HG03025 (cell line): ENCODE results near the gene MLPH.

Source experiments
- ATAC-seq: cut with Tn5 transposase; IDR thresholded peaks from one replicate; pipeline ENCODE4 v1.9.1; 2021; ENCODE audit warnings: mild to moderate bottlenecking, moderate library complexity; ENCODE audit not compliant: unreplicated experiment, low FRiP score

MLPH gene

DNA sequence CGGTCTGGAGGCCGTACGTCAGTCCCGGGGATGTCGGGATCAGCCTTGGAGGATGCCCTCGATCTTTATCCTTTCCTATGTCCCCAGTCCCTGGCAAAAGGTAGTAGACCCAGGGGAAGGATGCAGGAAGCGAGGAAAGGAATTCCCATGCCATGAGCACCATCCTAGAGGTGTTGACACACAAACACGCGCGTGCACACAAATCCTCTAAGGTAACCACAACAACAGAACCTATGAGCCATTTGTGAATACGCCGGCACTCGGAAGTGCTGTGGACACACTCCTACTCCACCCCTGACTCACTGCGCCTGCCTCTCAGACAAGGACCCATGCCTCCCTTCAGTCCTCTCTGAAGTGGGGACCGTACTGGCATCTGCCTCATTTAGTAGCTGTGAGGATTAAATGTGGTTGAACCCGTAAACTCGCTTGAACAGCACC is 11.3 kb upstream of the MLPH start:
- peak; percentile 7 for ATAC-seq

DNA sequence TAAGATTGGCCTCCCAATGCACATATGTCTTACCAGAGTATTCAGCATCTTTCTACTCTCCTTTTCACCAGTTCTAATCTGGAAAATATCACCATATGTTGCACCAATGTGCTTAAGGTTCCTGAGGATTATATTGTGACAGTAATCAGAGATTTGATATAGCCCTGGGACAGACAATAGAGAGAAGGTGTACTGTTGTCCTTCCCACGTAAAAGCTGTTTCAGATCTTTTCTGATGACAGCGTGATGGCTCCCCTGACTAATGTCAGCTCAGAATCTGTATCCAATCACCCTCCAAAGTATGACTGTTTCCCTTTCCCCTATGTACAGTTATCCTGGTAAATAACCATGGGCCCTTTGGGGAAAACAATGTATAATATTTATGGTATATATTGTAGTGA is 9.0 kb upstream of the MLPH start:
- no peak for ATAC-seq

DNA sequence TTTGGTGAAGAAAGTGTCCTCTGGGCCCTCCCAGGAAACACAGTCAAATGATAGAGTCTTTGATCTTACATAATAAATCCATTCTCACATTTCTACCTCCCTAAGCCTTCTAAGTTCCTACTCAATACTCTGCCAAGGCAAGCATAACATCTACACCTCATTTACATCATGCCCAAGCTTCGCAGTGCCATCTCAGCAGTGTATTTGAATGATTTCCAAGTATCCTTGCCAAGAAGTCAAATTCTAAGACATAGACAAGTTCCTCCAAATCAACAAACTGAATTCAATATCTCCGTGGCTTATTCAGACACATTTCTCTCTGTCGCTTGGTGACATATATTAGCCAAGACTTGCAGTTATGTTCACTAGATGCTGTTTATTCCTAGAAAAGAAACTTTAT is 8.1 kb upstream of the MLPH start:
- no peak for ATAC-seq

DNA sequence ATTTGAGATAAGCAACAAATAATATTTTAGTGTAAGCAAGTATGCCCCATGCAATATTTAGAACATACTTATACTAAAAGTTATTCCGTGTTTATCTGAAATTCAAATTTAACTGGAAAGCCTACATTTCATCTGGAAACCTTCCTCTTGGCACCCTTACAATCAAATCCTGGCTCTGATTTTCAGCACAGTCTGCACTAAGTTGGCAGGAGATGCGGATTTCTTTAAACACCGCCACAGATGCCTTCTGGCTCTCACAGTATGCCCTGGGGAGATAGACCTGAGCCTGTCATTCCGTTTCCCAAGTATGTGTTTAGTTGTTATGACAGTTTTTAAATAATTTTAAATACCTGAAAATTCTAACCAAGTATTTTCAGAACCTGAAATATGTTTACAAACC is 7.3 kb upstream of the MLPH start:
- ATAC-seq: no peak

DNA sequence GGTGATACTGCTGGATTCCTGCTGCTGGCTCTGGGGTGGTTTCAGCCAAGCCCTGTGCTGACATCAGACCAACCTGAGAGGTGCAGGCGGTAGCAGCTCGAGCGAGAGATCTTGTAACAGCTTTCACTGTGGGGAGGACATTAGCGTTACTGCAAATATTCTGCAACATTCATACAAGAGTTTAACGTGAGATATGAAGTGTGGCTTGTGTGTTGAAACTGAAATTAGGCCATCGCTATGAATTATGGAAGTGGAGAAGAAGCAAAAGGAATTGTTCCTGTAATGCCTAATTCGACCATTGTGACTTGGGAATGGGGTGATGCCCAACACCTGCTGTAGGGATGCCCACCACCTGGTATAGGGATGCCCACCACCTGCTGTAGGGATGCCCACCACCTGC is 6.5 kb upstream of the MLPH start:
- no peak for ATAC-seq

DNA sequence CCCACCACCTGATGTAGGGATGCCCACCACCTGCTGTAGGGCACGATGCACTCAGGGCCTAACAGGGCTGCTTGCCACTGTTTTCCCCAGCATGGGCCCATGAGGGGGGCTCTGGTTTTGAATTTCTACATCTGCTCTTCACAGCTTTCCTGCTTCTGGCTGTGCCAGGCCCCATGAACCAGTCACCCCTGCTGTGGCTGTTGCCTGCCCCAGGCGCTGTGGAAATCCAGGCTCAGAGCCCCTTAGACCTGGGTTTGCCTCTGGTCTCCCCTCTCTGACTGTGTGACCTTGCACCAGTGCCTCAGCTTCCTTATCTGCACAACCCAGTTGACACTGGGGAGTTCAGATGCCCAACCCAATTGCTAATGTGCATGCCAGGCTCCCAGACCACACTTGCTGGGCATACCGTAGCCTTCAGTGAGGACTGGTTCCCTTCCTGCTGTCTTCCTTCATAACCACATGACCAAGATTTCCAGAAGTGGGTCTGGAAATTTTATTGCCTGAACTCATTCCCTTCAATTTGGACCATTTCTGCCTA is 6.0 kb upstream of the MLPH start:
- ATAC-seq: no peak

DNA sequence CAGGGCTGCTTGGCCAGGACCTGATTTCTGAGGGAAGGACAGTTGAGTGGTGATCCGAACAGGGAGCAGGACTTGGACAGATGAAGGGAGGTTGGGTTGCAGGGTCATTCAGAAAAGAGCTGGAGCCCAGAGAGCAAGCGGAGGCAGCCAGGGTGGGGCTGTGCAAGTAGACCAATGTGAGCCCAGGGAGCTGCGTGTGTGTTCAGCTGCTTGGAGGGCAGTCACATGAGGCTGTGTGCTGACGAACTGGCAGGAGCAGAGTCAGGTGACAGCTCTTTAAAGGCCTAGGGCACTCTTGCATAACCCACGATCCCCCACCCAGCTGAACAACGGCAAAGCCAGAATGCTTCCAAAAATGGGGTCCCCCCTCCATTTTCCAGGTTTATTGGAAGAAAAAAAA is 4.6 kb upstream of the MLPH start:
- no peak for ATAC-seq

DNA sequence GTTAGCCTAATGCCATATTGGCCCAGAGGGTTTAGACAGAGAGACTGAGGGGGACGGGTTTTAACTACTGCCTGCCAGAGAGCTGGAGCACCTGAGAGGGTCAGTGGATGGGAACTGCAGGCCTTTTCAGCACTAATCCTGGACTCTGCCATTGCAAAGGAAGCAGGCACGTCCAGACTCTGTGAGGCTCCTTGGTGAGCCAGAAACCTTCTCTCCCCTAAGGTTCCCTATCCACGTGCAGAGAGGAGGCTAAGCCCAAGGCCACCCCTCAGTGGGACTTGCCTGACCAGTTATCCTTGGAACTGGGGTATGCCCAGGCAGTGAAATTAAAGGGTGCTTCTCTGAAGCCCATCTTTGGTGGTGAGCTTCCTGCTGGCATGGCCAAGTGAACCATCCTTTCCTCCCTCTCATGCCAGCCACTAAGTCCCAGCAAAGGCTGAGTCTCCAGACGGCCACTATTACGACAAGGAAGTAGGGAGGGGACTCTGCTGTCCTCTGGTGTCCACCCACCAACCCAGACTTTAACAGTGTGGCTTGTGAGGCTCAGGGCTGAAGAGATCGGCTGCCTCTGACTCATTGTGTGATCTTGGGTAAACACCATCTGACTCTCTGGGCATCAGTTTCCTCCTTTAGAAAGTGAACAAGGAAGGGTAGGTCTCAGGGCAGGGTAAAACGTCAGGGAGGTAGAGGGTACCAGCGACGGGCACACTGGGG is 3.9 kb upstream of the MLPH start:
- no peak for ATAC-seq

DNA sequence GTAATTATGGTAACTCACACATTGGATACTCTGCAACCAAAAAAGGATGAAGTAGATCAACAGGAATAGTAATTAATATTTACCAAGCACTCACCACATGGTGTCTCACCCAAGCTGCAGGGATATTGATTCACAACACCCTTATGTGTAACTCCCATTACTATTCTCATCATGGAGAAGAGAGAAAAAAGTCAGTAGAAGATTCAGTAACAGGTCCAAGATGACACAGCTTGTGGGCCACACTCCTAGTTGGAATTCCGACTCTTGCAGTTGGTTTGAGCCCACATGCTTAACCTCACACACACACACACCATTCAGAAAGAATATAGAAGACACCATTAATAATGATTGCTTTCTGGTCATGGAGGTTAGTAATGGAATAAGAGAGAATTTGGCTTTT is 1.7 kb upstream of the MLPH start:
- ATAC-seq: no peak

DNA sequence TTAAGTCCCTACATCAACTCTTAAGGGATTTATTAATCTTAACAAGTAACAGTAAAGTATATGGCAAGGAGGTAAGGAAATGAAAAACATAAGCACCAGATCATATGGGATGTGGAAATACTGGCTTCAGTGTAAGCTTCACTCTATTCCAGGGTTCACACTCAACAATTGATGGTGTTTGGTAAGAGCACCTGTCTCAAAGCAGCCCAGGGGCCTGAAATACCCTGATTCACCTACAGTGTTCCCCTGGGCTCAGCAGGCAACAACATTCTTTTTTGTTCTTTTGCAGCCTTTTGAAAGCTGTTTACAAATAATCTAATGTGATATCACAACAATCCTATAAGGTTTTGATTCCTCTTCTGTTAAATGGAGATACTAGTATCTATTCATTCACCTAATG is 1.2 kb upstream of the MLPH start:
- ATAC-seq: no peak

DNA sequence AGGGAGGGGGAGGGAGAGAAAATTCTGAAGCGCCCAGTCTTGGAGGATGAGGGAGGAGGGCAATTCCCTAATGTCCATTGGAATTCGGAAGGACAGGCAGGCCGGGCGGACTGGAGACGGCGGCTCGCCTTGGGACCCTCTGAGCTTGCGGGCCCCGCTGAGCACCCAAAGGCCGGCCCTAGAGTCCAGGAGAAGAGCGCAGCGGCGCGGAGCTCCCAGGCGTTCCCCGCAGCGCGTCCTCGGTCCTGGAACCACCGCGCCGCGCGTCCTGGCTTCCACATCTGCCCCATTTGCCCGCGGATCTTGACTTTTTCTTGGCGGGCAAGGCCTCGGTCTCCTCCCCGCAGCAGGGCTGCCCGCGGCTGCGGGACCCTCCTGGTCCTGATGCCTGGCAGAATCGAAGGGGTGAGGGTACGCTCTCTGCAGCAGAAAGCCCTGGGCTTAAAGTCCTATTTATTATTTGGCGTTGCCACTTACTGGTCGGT is 675 bp upstream of the MLPH start:
- no peak for ATAC-seq

DNA sequence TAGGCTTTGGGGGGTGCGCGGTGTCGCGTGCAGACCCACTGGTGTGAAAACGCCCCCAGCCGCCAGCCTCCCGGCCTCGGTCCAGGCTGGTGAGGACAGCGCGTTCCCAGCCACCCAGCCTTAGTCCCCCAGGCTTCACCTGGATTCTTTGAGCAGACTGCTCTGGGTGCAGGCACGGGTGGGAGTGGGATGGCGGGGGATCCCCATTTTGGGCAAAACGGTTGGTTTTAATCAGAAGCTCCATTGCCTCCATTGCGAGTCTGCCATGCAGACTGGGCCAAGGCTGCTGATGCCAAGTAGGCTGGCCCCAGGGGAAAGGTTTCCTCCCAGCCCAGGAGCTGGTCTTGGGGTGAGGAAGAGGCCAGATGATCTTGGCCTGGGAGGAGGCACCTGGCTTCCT is 445 bp downstream of the MLPH start:
- ATAC-seq: no peak

DNA sequence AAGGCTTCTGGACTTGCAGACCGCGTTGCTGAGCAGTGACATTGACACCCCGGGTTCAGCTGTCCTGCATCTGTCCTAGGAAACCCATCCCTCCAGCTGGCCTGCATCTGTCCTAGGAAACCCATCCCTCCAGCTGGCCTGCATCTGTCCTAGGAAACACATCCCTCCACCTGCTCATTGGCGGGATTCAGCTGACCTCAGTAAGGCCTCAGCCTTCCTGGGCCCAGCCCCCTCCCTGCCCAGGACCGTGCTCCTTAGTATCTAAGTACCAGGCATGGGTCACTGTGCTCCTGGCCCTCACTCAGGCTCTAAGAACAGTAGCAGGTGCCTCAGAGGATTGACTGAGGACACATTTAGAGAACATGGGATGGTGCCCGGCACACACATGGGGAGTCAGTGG is 1.2 kb downstream of the MLPH start:
- ATAC-seq: no peak

DNA sequence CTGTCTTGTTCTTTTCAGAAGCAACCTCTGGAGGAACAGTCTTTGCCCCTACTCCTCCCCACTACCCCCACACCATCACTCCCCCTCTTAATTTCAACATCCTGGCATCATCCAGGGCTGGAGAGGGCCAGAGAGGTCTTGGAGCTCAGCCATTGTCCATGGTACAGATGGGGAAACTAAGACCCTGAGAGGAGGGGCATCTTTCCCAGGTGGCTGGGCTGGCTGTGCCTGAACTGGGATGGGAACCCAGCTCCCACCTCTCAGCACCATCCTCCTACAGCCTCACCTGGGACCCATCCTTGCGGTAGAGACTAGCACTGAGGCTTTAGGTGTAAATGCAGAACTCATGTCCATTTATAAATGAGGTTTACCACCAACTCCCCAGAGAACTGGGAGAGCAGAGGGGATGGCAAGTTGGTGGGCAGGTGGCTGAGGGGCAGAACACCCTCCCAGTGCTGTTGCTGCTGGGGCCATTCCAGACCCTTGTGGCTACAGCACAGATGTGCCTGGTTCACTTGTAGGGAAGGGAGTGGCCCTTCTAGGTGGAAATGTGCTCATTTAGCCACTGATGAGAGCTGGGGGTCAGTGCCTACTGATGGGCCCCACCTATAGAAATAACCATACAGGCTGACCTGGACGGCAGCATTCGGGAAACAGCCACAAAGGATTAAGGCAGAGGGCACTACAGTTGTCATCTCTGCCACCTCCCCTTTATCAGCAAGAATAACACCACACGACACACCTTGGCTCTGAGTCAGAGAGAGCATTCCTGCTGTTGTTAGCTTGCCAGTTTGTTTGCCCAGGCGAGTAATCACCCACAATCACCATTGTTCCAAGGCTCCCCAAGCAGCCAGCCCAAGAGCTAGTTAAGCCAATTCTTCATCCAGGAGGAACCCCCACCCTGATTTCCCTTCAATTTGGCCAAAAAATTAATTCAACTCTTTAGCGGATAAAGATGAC is 2.1 kb downstream of the MLPH start:
- no peak for ATAC-seq

DNA sequence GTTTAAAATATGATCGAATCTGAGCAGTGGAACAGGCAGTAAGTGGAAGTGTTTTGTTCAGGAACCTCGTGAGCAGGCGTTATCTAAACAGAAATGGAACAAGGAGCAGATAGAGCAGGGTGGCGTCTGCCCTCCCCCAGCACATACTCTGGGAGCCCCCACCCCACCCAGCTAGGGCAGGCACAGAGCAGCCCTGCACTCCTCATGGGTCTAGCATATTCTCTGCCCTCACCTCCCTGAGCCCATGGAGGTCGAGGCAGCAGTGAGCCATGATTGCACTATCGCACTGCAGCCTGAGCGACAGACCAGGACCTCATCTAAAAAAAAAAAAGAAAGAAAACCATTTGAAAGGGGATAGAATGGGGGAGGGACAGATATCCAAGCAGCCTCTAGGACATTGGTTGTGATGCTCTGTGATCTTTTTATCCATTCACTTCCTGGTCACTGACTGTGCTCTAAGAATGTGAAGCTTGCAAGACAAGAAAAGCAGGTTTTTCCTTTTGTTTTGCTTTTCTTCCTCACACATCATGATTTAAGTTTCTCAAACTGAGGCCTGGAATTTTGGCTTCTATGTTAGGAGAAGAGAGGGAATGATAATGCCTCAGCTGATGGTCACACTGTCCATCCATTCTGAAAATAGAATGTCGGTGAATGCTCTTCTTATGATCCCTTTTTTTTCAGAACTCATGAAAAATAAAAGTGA is 3.1 kb downstream of the MLPH start:
- ATAC-seq: no peak

DNA sequence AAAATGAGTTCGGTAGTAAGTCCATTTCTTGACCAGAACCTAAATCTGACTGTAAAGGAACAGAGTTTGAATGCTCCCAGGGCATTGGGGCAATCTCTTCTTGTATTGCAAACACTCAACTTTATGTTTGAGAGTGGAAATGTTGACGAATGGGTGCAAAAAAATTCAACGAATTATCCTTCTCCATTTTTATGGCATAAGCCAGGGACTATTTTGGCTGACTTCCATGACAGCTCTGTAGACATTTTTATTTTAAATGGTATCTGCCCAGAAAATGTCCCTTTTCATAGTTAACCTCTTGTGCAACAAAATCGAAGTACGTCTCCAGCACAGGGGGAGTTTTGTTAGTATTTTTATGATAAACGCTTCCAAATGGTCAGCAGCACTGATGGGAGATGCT is 3.7 kb downstream of the MLPH start:
- ATAC-seq: no peak

DNA sequence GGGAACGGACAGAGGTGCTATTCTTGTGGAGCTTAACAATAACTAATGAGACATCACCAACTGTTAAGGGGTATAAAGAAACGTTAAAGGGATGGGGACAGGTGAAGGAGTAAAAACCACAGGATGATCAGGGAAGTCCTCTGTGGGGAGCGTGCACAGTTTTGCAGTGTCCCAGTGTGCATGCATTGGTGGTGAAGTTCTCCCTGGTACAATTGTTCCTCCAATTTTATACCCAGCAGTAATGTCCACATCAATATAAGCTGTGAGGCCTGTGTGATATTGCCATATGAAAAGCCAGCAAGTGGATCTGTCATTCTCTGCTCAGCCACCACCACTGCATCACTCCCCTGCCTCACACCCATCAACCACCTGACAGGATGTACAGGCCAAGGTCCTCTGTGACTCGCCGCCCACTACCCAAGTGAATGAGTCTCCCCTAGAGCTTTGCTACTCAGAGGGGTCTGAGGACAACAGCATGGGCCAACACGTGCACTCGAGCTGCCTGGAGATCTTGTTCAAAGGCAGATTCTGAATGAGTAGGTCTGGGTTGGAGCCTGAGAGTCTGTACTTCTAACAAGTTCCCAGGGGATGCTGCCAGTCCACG is 4.6 kb downstream of the MLPH start:
- no peak for ATAC-seq

DNA sequence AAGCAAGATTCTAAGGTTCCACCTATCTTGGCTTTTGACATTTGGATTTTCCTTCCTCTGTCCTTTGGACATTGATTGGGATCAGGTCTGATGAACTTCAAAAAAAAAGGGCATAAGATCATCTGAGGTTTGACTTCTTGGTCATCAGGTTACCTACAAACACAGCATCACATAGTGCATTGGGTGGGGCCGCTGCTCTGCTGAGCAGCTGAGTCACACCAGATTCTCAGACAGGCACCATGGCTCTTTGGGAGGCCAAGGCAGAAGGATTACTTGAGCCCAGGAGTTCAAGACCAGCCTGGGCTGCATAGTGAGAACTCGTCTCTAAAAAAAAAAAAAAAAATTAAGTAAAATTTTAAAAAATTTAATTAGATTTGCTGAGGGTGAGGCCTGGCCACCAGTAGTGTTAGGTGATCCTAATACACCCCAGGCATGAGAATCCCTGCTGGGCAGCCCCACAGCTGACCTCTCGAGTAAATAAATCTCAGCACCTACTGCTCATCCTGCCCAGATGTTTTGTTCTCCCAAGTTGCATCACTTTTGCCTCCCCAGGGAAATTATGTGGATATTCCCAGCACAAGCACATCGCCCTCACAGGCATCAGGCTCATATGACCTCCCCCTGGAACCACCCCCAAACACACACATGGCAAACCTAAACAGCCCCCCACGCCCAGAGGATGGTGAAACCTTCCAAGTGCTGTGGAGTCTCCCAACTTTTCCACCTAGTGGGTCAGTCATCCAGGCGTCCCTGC is 5.3 kb downstream of the MLPH start:
- no peak for ATAC-seq

DNA sequence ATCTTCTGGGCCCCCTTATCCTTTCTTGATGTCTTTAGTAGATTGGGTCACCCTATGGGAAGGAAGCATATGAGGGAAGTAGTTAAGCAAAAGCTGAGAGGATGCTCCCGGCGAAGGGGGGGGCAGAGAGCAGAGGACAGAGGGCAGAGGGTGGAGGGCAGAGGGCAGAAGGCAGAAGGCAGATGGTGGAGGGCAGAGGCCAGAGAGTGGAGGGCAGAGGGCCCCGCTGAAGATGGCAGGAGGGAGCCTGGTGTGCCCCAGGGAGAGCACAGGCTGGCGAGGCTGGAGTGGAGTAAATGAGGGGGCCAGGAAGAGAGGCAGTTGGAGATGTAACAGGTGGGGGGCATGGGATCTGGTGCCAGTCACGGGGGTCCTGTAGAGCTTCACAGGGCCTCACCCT is 7.0 kb downstream of the MLPH start:
- ATAC-seq: no peak
